Measurements from ENCODE around the gene HOOK2.

HOOK2 gene

DNA sequence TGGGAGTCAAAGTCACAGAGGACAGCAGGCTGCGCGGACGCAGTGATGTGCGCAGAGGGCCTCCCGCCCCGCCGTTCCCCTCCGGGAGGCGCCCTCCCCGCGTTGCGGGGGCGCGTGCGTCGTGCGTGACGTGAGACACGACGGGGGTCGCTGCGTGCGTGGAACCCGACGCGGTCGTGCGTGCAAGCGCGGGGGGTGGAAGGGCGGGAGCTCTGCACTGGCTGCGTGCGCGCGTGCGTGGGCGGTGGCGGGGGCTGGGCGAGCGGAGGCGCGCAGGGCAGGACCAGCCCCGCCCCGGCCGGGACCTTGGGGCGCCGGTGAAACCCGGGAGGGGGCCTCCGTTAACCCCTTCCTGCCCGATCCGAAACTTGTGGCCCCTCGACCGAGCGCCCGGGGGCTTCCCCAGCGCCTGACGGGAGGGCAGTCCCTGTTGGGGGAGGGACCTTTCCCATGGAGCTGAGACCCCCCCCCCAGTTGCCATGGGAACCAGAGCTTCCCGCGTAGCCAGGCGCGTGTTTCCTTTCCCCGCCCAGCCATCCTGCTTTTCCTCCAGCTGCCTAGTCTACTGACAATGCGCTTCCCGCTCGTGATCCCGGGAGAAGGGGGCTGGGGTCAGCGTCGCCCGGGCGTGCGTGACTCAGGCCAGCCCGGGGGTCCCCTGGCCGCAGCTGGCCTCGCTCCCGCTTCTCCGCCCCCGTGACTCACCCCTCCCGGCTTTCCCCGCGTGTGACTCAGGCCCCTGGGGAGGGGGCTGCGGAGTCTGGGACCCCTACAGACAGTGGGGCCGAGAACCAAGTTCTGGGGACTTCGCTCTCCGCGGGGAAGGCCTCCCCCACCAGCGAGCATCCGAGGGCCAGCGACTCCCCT, 7.3 kb upstream of the HOOK2 start:
- peak; percentile 24 for DNase-seq

DNA sequence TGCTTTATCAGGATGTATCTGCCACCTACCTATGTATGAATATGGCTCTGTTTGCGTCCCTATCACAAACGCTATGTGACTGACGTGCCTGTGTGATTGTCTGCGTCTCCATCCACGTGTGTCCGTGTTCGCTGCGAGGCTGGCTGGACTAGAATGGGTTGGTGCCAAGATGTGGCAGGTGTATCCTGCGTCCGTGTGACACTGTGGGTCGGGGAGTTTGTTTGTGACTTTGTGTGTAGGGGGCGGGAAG, 6.7 kb upstream of the HOOK2 start:
- no peak for DNase-seq

DNA sequence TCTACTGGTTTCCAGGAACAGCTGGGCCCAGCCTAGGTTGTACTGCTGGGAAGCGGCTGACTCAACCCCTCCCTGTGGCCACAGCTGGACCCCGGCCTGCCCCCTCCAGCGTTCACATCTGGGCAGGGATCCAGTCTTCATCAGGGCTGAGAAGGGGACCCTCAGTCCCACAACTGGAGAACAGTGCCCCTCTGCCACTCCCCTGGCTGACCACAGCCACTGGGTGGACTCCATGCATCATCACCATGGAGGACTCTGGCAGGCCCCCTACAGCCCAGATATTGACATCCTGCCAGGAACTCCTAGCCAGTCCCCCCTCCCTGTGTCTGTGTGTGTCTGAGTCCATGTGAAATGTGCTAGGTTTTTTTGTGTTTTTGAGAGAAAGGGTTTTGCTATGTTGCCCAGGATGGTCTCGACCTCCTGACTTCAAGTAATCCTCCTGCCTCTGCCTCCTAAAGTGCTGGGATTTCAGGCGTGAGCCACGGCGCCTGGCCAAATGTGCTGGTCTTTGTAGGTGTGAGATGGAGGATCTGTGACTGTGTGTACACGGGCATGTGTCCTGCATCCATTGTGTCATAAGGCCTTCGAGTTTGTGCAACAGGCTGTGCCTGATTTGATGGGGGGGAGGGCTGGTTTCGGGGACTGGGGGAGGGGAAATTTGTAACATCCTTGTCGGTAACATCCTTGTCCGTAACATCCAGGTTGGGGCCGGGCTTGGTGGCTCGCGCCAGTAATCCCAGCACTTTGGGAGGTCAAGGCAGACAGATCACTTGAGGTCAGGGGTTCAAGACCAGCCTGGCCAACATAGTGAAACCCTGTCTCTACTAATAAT, 4.0 kb upstream of the HOOK2 start:
- no peak for DNase-seq

GRCh38 chr19:12778905-12779161, 3.5 kb upstream of the HOOK2 start:
- no peak for DNase-seq

GRCh38 chr19:12778017-12778904, 2.9 kb upstream of the HOOK2 start:
- peak; percentile 57 for DNase-seq

GRCh38 chr19:12777217-12778016, 2.1 kb upstream of the HOOK2 start:
- peak; percentile 82 for DNase-seq

GRCh38 chr19:12773571-12773970, 1.8 kb downstream of the HOOK2 start:
- DNase-seq, result no peak

DNA sequence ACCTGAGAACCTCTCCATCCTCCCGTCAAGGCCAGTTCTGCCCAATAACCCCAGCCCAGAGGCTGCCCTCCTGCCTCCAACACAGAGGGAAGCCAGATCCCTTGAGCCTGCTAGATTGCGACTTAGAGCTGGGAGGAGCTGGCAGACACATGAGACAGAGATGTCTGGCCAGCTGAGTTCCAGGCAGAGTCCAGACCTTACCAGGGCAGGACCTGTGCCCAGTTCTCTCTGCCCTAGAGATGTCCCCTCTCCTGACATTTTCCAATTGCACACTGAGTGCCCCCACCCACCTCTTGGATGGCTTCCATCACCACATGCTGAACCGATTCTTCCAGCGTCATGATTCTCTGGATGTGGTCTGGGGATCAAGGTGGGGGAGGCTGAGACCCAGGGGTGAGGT, 3.0 kb downstream of the HOOK2 start:
- DNase-seq, result no peak

DNA sequence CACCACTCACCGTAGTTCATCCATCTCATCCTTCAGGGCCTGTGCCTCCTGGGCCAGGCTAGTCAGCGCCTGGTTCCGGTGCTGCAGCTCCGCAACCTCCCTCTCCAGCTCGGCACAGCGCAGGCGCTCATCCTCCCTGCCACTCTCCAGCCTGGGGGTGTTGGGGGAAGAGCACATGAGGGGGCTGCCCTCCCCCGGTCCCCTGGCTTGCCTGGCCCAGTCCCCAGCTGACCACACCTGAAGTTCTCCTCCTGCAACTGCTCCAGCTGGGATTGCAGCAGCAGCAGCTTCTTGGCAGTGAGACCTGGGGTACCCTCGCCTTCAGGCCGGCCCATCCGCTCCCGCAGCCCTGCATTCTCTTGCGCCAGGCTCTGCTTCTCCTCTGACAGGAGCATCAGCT, 4.4 kb downstream of the HOOK2 start:
- no peak for DNase-seq

GRCh38 chr19:12769689-12770088, 5.7 kb downstream of the HOOK2 start:
- no peak for DNase-seq

DNA sequence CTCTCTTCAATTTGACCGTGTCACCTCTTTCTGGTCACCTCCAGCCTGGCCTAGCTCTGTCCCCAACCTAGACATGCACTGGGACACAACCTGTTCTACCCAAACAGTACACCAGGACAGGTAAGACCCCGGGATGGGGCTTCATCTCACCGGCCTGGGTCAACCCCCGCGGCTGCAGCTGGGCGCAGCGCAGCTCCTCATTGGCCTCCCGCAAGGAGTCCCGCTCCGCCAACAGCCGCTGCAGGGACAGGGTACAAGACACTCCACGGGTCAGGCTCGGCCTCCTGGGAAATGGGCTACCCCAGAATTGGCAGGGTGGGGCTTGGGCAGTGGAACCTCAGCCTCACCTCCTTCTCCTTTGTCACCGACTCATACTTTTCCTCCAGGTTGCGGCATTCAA, 7.7 kb downstream of the HOOK2 start:
- no peak for DNase-seq

GRCh38 chr19:12767150-12767549, 8.2 kb downstream of the HOOK2 start:
- no peak for DNase-seq

DNA sequence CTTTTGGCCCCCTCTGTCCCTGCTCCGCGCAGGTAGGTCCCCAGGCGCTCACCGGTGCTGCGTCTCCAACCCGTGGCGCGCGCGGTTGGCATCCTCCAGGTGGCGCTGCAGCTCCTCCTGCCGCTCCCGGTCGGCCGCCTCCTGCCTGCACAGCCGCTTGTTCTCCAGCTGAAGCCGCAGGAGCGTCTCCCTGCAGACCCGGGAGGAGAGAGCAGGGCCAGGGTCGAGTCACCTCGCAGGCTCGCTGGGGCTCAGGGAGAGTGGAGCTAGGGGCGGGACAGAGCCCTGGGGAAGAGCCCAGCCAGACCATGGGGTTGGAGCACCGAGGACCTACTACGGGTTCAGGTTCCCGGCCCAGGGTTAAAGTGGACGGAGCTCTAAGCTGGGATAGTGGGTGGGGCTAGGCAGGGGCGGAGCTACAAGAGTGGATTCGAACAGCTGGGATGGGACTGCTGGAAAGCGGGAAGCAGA, 9.3 kb downstream of the HOOK2 start:
- no peak for DNase-seq

- DNase-seq, result no peak
These were observed 10.7 kb downstream of the HOOK2 start for GRCh38 chr19:12764698-12765097.

- no peak for DNase-seq
These were observed 12.3 kb downstream of the HOOK2 start for GRCh38 chr19:12763100-12763499.

DNA sequence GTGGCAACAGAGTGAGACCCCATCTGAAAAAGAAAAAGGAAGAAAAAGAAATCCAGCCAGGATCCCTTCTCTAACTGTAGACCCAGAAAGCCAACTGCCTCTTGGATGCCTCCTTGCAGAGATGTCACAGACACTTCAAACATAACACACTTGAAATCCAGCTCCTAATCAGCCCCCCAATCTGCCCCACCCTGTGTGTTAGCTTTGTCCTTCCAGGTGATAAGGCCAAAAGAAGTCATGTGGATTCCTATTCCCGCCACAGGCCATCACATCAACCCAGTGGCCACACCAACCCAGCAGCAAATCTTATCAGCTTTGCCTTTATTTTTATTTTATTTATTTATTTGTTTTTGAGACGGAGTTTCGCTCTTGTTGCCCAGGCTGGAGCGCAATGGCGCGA, 15.7 kb downstream of the HOOK2 start:
- no peak for DNase-seq

- peak; percentile 65 for DNase-seq
These were observed 17.6 kb downstream of the HOOK2 start for GRCh38 chr19:12757544-12758274.

- DNase-seq, result no peak
These were observed 19.0 kb downstream of the HOOK2 start for GRCh38 chr19:12756150-12756883.

- no peak for DNase-seq
These were observed 20.7 kb downstream of the HOOK2 start for GRCh38 chr19:12754465-12755196.

DNA sequence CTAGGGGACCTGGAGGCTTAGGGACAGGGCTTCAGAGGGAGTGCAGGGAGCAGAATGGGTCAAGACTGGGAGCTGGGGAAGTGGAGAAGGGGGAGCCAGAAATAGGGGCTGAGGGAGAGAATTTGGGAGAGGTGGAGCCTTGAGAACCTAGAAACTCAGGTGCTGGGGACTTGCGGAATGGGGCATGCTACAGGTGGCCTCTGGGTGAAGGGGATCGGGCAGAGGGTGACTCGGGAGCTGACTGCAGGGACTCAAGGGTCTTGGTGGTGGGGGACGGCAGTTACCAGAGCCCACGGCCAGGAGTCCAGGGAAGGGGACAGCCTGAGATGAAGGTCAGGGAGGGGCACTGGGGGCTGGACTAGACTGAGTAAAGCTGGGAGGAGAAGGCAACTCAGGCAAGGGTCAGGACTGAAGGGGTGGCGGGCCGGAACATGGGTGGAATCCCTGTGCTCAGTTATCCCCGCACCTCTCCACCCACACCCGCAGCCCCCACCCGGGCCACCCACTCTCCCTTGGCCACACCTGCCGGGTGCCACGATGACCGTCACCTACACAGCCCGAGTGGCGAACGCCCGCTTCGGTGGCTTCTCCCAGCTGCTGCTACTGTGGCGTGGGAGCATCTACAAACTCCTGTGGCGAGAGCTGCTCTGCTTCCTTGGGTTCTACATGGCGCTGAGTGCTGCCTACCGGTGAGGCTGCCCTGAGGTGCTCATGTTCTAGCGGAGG, 23.1 kb downstream of the HOOK2 start:
- DNase-seq, result no peak

Data from NCI-H510A treated with DMSO at 0.1 percent for 48 hours (cell line).